Prostate gland (tissue), 2 donors: ENCODE results near the gene ZFP1.

Source experiments
- POLR2A ChIP-seq: fragments of 450-650 bp; IDR thresholded peaks from one replicate; pipeline ENCODE4 v1.6.1; 2016; ENCODE audit warnings: antibody characterized with exemption, mild to moderate bottlenecking
- POLR2AphosphoS5 ChIP-seq: sonication (generic); formaldehyde crosslinking; IDR thresholded peaks from one replicate; pipeline ENCODE4 v1.6.1; 2017; ENCODE audit warnings: antibody characterized with exemption
- TF ChIP-seq, protein P1 (sequence below), 4 experiments: fragments of 200-600 bp in 2 of 4; fragments of 450-650 bp in 2 of 4; sonication (generic) in 2 of 4; IDR thresholded peaks; 1 replicate in 3 of 4; 2 replicates in 1 of 4; pipeline ENCODE4 v1.5.1; 2016 to 2019; ENCODE audit warnings: antibody characterized with exemption in 4 of 4, mild to moderate bottlenecking in 2 of 4, moderate library complexity in 2 of 4

DNA sequence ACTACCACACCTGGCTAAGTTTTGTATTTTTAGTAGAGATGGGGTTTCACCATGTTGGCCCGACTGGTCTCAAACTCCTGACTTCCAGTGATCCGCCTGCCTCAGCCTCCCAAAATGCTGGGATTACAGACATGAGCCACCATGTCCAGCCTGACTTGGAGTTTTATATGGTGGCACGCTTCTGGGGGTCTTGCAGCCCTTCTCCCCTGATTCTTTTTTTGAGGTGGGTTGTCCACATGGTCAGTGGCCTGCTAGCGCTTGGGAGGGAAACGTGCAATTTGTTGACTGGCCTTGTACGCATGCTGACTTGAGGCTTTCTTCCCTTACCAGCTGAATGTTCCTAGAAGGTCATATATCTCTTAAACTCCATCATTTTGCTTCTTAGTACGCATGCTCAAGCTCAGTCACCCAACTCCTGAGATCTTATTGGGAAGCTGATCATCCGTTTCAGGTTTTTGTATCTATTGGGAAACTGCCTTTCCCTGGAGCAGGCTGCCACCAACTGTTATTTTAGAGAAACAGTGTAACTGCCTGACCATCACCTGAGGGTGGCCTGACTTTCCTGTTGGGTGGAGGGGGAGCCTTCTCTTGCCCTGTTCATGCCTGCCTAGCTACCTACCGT is 18.1 kb upstream of the ZFP1 start:
- TF ChIP-seq, protein P1, sequence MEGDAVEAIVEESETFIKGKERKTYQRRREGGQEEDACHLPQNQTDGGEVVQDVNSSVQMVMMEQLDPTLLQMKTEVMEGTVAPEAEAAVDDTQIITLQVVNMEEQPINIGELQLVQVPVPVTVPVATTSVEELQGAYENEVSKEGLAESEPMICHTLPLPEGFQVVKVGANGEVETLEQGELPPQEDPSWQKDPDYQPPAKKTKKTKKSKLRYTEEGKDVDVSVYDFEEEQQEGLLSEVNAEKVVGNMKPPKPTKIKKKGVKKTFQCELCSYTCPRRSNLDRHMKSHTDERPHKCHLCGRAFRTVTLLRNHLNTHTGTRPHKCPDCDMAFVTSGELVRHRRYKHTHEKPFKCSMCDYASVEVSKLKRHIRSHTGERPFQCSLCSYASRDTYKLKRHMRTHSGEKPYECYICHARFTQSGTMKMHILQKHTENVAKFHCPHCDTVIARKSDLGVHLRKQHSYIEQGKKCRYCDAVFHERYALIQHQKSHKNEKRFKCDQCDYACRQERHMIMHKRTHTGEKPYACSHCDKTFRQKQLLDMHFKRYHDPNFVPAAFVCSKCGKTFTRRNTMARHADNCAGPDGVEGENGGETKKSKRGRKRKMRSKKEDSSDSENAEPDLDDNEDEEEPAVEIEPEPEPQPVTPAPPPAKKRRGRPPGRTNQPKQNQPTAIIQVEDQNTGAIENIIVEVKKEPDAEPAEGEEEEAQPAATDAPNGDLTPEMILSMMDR (IDR thresholded peaks at IDR 0.05): no peak
- TF ChIP-seq POLR2AphosphoS5: no peak
- TF ChIP-seq POLR2A: no peak
